Measurements from ENCODE around the gene SKOR1. TPM values are rescaled to one million over a fixed set of nuclear protein-coding genes. Genes with fewer than 3 reads are reported as not detected.

Gene SKOR1
- total and polyA plus RNA-seq, 3 experiments from 2014 or later = 0.06 to 0.16 (median 0.15) TPM

GRCh38 chr15:67801142-67801541, 24.2 kb upstream of the SKOR1 start:
- Mint-ChIP-seq H3K4me3 (no peak overlapping the region), H3K4me1 (no peaks in the 10 kb centered on the region), H3K27ac (no peak overlapping the region), H3K36me3 (peaks cover 5 to 31% (median 6%) of the 10 kb centered on the region in 3 donors), H3K27me3 (no peaks in the 10 kb centered on the region), H3K9me3 (no peaks in the 10 kb centered on the region)
- ChIA-PET CTCF (no interaction called here), POLR2A (no interaction called here)
- H3K27me3 ChIP-seq (ENCODE audit: insufficient read depth, low read length, poor library complexity, severe bottlenecking) = no peaks in the 10 kb centered on the region
- H3K9me3 ChIP-seq (ENCODE audit: low read length) = no peaks in the 10 kb centered on the region
- DNase-seq = no peak
- no peak overlapping the region for H3K4me3 ChIP-seq (ENCODE audit: low read length)
- no peaks in the 10 kb centered on the region for H3K36me3 ChIP-seq (ENCODE audit: insufficient read depth, low read length)
- H3K4me1 ChIP-seq (ENCODE audit: insufficient read depth, low read length) = no peaks in the 10 kb centered on the region
- no peak overlapping the region for H3K27ac ChIP-seq (ENCODE audit: low read depth, low read length)

GRCh38 chr15:67801926-67802914, 23.1 kb upstream of the SKOR1 start:
- no peak overlapping the region for H3K4me3 ChIP-seq (ENCODE audit: low read length)
- no peaks in the 10 kb centered on the region for H3K27me3 ChIP-seq (ENCODE audit: insufficient read depth, low read length, poor library complexity, severe bottlenecking)
- H3K4me1 ChIP-seq (ENCODE audit: insufficient read depth, low read length) = no peaks in the 10 kb centered on the region
- no peak overlapping the region for H3K4me3 Mint-ChIP-seq
- H3K9me3 ChIP-seq (ENCODE audit: low read length) = no peaks in the 10 kb centered on the region
- H3K9me3 Mint-ChIP-seq = no peaks in the 10 kb centered on the region
- no peaks in the 10 kb centered on the region for H3K4me1 Mint-ChIP-seq
- ChIA-PET CTCF (no interaction called here), POLR2A (no interaction called here)
- H3K27me3 Mint-ChIP-seq = no peaks in the 10 kb centered on the region
- no peak overlapping the region for H3K27ac ChIP-seq (ENCODE audit: low read depth, low read length)
- H3K36me3 Mint-ChIP-seq = peaks cover 3 to 30% (median 4%) of the 10 kb centered on the region in 3 donors
- DNase-seq = no peak
- H3K27ac Mint-ChIP-seq = no peak overlapping the region
- no peaks in the 10 kb centered on the region for H3K36me3 ChIP-seq (ENCODE audit: insufficient read depth, low read length)

GRCh38 chr15:67803299-67803698, 22.0 kb upstream of the SKOR1 start:
- Mint-ChIP-seq H3K36me3 (peaks cover 5 to 32% (median 5%) of the 10 kb centered on the region in 3 donors), H3K27ac (no peak overlapping the region), H3K4me1 (no peaks in the 10 kb centered on the region), H3K4me3 (no peak overlapping the region), H3K9me3 (no peaks in the 10 kb centered on the region), H3K27me3 (peaks cover 0 to 2% of the 10 kb centered on the region in 2 donors)
- Histone ChIP-seq H3K4me1 (ENCODE audit: insufficient read depth, low read length) (no peaks in the 10 kb centered on the region), H3K4me3 (ENCODE audit: low read length) (no peak overlapping the region), H3K27me3 (ENCODE audit: insufficient read depth, low read length, poor library complexity, severe bottlenecking) (no peaks in the 10 kb centered on the region), H3K9me3 (ENCODE audit: low read length) (no peaks in the 10 kb centered on the region), H3K36me3 (ENCODE audit: insufficient read depth, low read length) (no peaks in the 10 kb centered on the region), H3K27ac (ENCODE audit: low read depth, low read length) (no peak overlapping the region)
- CTCF ChIA-PET = no interaction called here
- POLR2A ChIA-PET = no interaction called here
- no peak for DNase-seq

GRCh38 chr15:67803996-67804843, 21.1 kb upstream of the SKOR1 start:
- Mint-ChIP-seq H3K4me3 (no peak overlapping the region), H3K27me3 (peaks cover 0 to 2% of the 10 kb centered on the region in 2 donors), H3K27ac (peak overlapping the region in 1 of 8 donors; percentile 69), H3K36me3 (peaks cover 11 to 37% (median 14%) of the 10 kb centered on the region in 3 donors), H3K4me1 (no peaks in the 10 kb centered on the region), H3K9me3 (no peaks in the 10 kb centered on the region)
- H3K4me3 ChIP-seq (ENCODE audit: low read length) = no peak overlapping the region
- no peak for DNase-seq
- H3K9me3 ChIP-seq (ENCODE audit: low read length) = no peaks in the 10 kb centered on the region
- H3K36me3 ChIP-seq (ENCODE audit: insufficient read depth, low read length) = no peaks in the 10 kb centered on the region
- no peak overlapping the region for H3K27ac ChIP-seq (ENCODE audit: low read depth, low read length)
- ChIA-PET CTCF (no interaction called here), POLR2A (no interaction called here)
- H3K4me1 ChIP-seq (ENCODE audit: insufficient read depth, low read length) = no peaks in the 10 kb centered on the region
- H3K27me3 ChIP-seq (ENCODE audit: insufficient read depth, low read length, poor library complexity, severe bottlenecking) = no peaks in the 10 kb centered on the region

- Histone ChIP-seq H3K27ac (ENCODE audit: low read depth, low read length) (no peak overlapping the region), H3K9me3 (ENCODE audit: low read length) (no peaks in the 10 kb centered on the region), H3K27me3 (ENCODE audit: insufficient read depth, low read length, poor library complexity, severe bottlenecking) (no peaks in the 10 kb centered on the region), H3K4me1 (ENCODE audit: insufficient read depth, low read length) (no peaks in the 10 kb centered on the region), H3K4me3 (ENCODE audit: low read length) (no peak overlapping the region), H3K36me3 (ENCODE audit: insufficient read depth, low read length) (no peaks in the 10 kb centered on the region)
- H3K27me3 Mint-ChIP-seq = peaks cover 0 to 2% of the 10 kb centered on the region in 2 donors
- CTCF ChIA-PET = no interaction called here
- H3K4me3 Mint-ChIP-seq = no peak overlapping the region
- no peak overlapping the region for H3K27ac Mint-ChIP-seq
- DNase-seq = no peak
- H3K4me1 Mint-ChIP-seq = no peaks in the 10 kb centered on the region
- POLR2A ChIA-PET = no interaction called here
- H3K9me3 Mint-ChIP-seq = no peaks in the 10 kb centered on the region
- H3K36me3 Mint-ChIP-seq = peaks cover 9 to 41% (median 15%) of the 10 kb centered on the region in 3 donors
These were observed 20.2 kb upstream of the SKOR1 start for GRCh38 chr15:67805008-67805665.

- Histone ChIP-seq H3K9me3 (ENCODE audit: low read length) (no peaks in the 10 kb centered on the region), H3K4me3 (ENCODE audit: low read length) (no peak overlapping the region), H3K36me3 (ENCODE audit: insufficient read depth, low read length) (no peaks in the 10 kb centered on the region), H3K4me1 (ENCODE audit: insufficient read depth, low read length) (no peaks in the 10 kb centered on the region), H3K27me3 (ENCODE audit: insufficient read depth, low read length, poor library complexity, severe bottlenecking) (no peaks in the 10 kb centered on the region), H3K27ac (ENCODE audit: low read depth, low read length) (no peak overlapping the region)
- H3K27ac Mint-ChIP-seq = no peak overlapping the region
- no peak for DNase-seq
- H3K4me1 Mint-ChIP-seq = no peaks in the 10 kb centered on the region
- ChIA-PET CTCF (no interaction called here), POLR2A (no interaction called here)
- H3K36me3 Mint-ChIP-seq = peaks cover 9 to 39% (median 15%) of the 10 kb centered on the region in 3 donors
- H3K9me3 Mint-ChIP-seq = no peaks in the 10 kb centered on the region
- no peak overlapping the region for H3K4me3 Mint-ChIP-seq
- peaks cover 0 to 2% of the 10 kb centered on the region in 2 donors for H3K27me3 Mint-ChIP-seq
These were observed 19.4 kb upstream of the SKOR1 start for GRCh38 chr15:67805666-67806516.

- POLR2A ChIA-PET = no interaction called here
- Mint-ChIP-seq H3K4me1 (no peaks in the 10 kb centered on the region), H3K4me3 (no peak overlapping the region), H3K27ac (no peak overlapping the region), H3K9me3 (no peaks in the 10 kb centered on the region), H3K36me3 (peaks cover 9 to 38% (median 12%) of the 10 kb centered on the region in 3 donors), H3K27me3 (peaks cover 0 to 2% of the 10 kb centered on the region in 2 donors)
- Histone ChIP-seq H3K36me3 (ENCODE audit: insufficient read depth, low read length) (no peaks in the 10 kb centered on the region), H3K9me3 (ENCODE audit: low read length) (no peaks in the 10 kb centered on the region), H3K4me3 (ENCODE audit: low read length) (no peak overlapping the region), H3K27me3 (ENCODE audit: insufficient read depth, low read length, poor library complexity, severe bottlenecking) (no peaks in the 10 kb centered on the region), H3K4me1 (ENCODE audit: insufficient read depth, low read length) (no peaks in the 10 kb centered on the region), H3K27ac (ENCODE audit: low read depth, low read length) (no peak overlapping the region)
- DNase-seq = no peak
- CTCF ChIA-PET = no interaction called here
These were observed 18.8 kb upstream of the SKOR1 start for GRCh38 chr15:67806536-67806935.

Data from CD8-positive, alpha-beta memory T cell (primary cell).